ENCODE data around the gene WDR5.
A peak's percentile ranks its signal among the peaks of the same experiment; 100 is the strongest.

WDR5 gene

DNA sequence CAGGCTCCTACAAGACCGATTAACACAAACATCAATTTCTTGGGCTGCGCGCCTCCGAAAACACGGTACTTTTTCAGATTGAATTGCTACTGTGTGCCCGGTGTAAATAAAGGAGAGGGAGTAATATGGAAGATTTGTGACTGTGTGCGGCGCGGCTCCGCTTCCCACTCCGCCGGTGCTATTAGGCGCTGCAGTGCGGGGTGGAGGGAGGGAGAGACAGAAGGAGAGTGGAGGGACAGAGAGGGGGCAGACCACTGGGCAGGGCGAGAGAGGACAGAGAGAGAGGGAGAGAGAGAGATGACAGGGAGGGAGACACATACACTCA is 53.2 kb downstream of the WDR5 start:
- no peak for DNase-seq (ENCODE audit: low spot score)

DNA sequence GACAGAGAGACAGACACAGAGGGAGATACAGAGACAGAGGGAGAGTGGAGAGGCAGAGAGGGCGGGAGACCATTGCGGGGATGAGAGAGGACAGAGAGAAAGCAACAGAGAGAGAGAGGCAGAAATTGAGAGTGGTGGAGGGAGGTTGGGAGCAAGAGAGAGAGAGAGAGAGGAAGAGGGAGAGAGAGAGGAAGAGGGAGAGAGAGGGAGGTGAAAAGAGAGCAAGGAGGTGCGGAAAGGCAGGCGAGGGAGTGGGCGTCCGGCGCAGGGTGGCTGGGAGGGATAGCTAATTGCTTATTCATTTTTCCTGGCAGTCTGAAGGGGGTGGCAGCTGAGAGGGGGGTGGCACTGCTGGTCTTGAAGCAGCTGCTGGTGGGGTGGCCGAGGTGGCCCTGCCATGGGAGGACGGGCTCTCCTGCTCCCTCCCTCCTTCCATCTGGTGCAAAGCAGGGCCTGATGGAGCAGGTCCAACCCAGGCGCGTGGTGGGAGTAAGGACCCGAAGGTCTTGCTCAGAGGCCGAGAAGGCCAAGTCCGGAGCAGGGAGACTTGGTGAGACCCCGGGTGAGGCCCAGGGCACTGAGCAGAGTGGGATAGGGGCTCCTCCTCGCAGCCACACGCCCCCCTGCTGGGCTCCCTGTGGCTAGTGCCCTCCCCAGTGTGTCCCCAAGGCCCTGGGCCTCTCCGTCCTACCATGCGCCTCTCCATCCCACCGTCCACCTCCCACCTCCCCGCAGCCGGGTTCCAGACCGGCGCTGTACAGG is 53.8 kb downstream of the WDR5 start:
- no peak for DNase-seq (ENCODE audit: low spot score)

DNA sequence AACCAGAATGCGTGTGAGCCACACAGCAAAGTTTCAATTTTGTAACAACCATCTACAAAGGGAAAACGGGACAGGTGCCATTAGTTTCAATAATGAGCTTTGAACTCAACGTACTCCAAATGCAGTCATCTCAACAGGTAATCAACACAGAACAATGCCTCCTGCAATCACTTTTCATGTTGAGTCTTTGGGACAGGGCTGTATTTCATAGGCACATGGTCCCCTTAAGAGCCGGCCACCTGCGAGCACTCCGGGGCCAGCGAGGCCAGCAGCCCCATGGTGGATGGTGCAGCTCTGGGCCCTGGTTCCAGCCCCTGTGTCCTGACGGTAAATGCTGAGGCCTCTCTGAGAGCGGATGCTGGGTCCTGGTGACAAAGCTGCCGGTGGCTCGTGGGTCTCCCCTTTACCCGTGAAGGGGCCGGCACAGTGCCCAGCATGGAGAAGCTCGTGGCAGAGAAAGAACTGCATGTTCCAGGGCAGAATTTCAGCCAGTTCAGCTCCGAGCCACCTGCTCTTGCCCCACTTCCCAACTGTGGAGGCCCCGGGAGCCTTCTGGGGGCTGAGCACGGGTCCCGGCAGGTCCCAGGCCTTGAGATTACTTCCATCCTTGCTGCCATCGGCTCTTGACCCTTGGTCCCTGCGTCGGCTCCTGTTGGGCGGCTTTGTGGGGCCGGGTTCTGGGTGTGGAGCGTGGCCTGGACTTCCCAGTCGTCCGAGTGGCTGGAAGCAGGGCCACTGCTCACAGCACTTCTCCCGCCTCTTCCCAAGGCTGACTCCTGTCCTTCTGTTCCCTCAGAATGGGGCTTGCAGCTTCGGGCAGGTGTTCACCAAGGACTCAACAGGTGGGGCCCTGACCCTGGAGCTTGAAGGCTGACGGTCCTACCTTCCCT is 54.6 kb downstream of the WDR5 start:
- DNase-seq (ENCODE audit: low spot score) = no peak

DNA sequence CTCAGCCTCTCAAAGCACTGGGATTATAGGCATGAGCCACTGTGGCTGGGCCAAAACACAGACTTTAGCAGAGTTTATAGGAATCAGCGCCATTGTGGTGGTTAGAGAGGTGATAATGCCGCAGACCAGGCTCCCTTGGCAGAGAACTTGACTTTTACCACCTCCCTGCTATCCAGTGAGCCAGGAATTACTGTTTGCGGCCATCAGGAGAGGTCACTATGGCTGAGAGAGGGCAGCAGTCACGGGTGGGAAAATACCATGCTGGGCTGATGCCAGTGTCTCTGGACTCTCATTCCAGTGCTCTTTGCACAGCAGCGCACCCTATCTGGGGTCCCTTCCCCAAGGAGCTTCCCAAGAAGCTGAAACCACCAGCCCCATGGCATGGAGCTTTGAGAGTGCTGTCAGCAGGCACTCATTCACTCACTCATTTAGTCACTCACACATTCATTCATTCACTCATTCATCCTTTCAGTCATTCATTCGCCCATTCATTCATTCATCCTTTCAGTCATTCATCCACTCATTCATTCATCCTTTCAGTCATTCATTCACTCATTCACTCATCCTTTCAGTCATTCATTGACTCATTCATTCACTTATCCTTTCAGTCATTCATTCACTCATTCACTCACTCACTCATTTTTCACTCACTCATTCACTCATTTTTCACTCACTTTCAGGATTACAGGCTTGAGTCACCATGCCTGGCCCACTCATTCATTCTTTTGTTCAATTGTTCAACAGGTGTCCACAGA is 55.8 kb downstream of the WDR5 start:
- DNase-seq (ENCODE audit: low spot score) = no peak

DNA sequence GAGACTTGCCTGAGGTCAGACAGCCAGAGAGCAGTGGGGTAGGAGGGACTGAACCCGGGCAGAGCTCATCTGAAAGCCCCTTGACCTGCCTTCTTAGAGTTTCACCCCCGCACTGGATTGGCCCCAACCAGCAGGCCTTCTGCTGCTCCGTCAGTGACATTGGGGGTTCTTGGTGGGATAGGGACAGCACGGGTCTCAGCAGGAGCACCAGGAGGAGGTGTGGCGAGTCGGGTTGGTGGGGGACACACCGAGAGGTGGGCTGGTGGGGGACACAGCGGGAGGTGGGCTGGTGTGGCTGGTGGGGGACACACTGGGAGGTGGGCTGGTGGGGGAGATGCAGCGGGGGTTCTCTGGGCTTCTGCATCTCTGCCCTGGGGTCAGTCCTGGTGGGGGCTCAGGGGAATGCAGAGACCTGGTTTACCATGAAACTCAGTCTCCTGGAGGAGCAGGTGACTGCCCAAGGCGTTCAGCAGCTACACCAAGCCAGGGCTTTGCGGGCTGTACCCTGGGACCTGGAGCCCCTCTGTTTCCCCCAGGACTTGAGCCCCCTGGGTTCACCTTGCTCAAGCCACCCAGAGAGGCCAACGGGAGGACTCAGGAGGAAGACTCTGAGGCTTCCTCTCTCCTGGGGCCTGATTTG is 56.5 kb downstream of the WDR5 start:
- DNase-seq (ENCODE audit: low spot score) = no peak

DNA sequence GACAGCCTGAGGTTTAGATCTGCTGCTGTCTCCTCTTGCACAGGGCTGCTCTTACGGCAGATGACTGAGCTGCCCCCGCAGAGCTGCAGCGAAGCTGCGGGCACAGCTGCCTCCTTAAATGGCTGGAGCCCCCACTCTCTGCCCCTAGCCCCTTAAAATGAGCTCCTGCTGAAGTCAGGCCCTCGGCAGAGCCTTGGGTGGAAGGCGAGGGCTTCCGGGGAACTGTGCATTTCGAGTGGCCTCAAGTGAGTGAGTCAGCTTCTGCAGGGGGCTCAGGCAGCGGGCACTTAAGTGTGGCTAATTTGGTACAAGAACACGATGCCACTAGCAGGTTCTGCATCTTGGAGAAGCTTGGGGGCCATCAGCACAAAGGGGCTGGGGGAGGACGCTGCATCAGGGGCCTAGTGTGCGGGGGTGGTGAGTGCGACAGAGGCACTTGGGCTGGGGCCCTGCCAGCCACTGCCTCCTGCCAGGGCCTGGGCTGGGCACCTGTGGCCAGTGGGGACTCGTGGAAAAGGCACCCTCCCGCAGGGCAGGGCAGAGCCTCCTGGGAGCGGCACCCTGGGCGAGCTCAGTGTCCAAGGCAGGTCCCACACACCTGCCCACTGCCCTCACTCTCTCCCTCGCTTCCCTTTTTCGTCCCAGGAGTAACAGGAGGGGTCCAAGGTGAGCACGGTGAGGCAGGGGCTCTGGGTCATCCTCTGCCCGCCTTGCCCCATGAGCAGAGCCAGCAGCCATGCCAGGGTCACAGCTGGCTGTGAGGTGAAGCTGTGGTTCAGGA is 57.3 kb downstream of the WDR5 start:
- no peak for DNase-seq (ENCODE audit: low spot score)

DNA sequence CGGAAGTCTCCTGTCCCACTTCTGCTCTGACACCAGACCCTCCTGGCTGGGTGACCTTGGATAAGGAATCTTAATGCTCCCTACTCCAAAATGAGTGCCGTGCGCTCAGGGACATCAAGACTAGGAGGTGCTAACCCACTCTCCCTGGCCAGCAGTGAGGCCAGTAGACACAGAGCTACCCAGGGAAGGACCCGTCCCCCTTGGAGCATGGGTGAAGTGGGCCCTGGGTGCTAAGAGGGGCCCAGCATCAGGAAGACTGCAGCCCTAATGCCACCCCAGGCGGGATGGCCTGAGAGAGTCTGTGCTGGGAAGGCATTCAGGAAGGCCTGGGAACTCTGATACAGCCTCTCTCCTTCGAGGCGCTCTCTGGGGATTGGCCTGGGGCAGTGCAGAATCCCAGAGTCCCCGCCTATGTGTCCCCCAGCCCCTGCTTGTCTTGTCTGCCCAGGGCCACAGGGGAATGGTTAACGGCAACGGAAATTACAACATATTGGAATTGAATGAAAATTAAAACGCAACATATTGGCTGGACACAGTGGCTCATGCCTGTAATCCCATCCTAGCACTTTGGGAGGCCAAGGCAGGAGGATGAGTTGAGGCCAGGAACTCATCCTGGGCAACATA is 58.1 kb downstream of the WDR5 start:
- DNase-seq (ENCODE audit: low spot score) = no peak

DNA sequence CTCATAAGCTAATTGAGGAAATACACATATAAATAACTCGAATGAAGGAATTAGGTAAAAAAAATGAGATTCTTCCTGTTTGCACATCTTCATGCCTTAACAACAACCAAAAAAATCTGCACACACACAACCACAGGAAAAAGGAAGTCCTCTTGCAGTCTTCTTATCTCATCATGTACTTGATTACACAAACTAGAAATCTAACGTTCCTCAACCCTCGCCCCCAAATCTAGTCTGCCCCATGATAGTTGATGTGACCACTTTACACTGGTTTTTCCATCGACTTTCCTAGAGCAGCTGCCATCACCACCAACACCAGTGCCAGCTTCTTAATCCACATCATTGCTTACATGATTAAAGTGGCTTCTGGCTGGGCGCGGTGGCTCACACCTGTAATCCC is 59.7 kb downstream of the WDR5 start:
- DNase-seq (ENCODE audit: low spot score) = no peak

DNA sequence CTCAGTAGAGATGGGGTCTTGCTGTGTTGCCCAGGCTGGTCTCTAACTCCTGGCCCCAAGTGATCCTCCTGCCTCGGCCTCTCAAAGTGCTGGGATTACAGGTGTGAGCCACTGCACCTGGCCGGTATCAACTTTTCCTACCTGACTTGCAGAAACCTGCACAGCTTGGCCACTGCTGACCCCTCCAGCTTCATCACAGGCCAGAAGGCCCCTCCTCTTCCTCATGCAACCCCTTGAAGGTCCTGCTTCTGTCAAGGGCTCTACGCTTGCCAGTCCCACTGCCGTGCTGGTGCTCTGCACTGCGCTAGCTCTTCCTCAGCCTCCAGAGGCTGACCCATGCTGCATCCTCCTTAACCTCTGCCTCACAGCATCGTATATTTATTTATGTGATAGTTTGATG is 61.0 kb downstream of the WDR5 start:
- no peak for DNase-seq (ENCODE audit: low spot score)

DNA sequence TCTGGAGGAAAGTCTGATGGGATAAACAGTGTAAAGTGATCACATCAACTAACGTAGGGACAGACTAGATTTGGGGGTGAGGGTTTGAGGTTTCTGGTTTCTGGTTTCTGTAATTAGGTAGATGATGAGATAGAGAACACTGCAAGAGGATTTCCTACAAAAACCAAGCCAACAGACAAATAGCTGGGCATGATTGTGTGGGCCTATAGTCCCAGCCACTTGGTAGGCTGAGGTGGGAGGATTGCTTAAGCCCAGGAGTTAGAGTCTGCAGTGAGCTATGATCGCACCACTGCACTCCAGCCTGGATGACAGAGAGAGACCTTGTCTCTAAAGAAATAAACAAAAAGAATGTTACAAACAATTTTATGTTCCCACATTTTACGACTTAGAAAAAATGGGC is 62.9 kb downstream of the WDR5 start:
- no peak for DNase-seq (ENCODE audit: low spot score)

DNA sequence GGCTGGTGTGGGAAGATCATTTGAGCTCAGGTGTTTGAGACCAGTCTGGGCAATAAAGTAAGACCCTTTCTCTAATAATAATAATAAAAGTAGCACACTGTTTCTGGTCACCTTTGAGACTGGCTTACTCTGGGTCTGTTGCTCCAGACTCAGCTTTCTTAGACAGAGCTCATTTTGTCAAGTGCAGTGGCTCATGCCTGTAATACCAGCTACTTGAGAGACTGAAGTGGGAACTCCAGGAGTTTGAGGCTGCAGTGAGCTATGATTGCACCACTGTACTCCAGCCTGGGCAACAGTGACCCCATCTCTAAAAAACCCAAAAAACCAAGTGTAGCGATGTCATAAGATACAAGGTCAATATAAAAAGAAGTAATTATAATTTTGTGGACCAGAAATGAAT is 64.8 kb downstream of the WDR5 start:
- no peak for DNase-seq (ENCODE audit: low spot score)

DNA sequence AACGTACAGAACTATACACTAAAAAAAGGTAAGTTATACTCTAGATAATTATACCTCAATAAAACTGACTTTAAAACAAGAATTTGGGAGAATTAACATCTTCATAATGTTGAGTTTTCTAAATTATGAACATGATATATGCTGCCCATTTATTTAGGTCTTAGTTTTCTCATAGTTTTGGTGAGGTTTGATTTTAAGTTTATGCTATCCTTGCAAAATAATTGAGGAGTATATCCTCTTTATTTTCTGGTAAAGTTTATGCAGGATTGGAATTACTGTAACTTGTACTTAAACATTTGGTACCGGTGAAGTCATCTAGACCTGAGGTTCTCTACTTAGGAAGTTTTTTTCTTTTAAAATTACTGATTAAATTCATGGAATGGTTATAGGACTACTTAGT is 67.3 kb downstream of the WDR5 start:
- no peak for DNase-seq (ENCODE audit: low spot score)

DNA sequence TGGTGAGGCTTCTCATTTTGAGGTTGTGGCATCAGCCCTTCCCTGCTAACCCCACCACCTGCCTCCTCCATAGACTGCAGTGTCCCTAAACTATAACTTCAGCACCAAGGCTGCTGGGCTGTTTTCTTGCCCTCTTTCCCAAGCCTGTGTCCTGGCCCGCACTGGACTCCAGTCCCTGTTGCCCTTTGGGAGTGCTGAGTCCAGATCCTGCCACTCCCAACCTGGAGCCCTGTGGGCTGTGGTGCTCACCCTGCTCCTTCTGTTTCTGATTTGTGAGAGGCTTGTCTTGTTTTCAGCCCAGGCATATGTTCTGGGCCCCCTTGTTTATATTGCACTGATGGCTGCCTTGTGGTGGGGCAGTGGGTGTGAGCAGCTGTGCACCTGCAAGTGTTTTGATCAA is 68.2 kb downstream of the WDR5 start:
- no peak for DNase-seq (ENCODE audit: low spot score)

DNA sequence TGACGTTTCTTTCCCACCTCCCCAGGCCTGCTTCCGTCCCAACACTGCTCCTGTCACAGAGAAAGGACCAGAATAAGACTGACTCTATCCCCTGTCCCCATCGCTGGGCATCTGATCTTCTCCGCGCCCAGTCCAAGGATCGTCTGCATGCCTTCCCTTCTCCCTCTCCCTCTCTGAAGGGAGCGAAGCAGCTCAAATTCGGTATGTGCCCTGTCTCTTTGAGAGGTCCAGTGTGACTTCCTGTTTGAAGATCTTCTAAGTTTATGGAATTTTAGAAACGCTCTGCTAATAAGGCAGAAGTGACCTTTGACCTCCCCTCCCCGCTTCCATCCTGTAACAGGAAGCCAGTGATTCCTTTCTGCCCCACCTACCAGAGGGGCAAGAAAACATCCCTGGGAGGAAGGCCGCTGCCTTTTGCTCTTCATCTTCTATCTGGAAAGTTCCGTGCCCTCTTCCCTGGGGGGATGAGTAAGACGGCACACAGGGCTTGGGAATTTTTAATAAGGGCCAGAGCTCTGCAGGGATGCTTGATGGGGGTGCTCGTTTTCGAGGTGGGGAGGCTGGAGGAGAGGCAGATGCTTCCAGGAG is 69.2 kb downstream of the WDR5 start:
- DNase-seq (ENCODE audit: low spot score) = no peak

DNA sequence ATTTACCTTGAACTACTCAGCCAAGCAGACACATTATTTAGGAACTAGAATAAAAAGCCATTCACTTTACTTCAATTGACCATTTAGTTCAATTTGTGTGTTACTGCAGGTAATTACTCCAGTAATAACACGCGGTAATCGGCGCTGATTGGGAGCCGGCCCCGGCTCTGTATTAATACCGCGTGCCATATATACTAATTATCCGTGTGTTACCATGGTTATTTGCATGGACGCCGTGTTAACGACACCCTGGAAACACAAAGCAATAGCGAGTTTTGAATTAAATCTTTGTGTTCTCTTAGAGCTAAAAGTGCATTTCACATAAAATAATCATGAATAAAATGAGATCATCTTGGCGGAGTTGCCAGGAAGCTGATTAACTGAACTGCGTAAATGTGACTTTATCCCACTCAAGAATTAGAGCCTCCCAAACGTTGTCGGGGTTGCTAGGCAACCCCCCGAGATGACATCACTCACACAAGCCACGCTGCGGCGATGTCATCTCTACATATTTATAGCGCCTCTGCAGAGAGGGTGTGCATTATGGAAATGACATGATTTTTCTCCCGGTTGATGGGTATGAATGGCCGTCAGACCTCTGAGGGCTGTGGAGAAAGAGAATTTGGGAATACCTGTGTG is 69.9 kb downstream of the WDR5 start:
- peak; percentile 88 for DNase-seq (ENCODE audit: low spot score)

DNA sequence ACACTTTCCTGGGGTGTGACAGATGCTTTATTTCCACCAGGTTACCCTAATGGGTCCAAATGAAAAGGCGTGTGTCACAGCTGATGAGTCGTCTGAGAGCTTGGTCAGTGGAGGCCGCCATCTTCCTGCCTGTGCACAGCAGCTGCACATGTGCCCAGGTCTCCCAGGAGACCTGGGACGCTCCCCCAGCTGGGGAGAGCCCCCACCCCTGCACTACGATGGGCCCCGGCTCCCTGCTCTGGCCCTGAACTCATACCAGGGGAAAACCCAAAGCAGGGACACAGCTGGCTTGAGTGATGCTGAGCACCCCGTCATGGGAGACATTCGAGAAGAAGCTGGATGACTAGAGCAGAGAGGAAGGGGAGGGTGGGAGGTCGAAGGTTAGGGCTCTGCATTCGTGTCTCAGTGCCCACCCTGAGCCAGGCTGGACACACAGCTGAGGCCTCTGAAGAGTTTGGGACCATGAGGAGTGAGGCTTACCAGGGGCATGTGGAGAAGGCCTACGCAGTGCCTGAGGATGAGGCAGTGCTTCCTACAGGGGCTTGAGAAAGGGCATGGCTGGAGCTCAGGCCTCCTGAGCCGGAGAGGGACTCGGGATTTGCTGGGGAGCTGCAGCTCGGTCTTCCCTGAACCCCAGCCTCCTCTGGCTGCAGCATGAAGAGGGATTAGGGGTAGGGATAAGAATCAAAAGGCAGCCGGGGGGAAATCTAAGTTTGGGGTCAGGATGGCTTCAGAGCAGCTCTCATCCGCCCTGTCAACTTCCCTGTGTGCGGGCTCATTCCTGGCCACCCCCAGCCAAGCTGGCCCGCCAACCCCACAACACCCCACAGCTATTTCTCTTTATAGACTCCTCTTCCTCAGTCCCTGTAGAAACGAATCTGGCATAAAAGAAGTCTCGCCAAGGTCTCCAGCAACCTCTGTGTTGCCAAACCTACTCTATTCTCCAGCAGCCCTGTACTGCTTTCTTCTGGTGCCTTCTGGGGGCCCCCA is 70.7 kb downstream of the WDR5 start:
- no peak for DNase-seq (ENCODE audit: low spot score)

DNA sequence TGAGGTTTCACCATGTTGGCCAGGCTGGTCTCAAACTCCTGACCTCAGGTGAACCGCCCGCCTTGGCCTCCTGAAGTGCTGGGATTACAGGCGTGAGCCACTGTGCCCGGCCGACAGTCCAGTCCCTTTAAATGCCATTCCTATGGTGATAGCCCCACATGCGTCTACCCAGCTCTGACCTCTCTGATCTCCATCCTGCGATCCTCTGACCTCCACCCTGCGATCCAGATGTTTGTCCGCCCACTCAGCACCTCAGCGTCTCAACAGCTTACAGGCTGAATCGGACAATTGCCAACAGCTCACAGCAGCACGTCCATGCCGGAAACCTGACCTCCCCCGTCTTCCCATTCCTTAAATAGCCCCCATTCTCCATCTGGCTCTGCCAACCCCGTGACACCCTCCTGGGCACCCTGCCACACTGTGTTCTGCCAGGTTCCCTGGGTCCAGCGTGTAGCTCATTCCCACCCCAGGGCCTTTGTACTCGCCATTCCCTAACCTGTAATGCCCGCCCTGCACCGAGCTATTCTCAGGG is 72.5 kb downstream of the WDR5 start:
- DNase-seq (ENCODE audit: low spot score) = no peak

DNA sequence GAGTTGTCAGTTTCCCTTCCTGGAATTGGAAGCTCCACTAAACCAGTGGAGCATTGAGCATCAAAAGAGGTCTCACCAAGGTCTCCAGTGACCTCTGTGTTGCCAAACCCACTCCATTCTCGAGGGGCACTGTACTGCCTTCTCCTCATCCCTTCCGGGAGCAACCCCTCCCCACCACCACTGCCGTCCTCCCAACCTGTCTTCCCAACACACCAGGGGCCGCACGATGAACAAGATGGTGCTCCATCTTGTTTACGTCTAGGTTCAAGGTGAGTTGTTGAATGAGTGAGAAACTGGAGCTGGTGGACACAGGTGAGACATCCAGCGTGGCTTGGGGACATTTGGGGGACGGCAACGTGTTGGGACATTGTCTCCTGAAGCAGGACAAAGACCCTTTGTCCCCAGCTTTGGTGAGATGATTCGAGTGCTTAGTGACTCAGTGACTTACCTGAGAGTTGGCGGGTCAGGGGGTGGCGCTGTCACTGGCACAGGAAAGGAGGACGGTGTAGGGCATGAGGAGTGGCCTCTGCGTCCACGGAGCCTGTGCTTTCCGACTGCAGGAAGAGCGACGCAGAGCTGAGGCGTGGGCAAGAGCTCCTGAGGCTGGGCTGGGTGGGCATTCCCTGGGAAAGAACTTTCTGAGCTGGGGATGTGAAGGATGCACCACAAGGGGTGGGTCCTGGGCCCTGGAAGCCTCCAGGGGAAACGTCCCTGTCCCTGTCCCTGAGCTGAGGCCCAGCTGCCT is 73.3 kb downstream of the WDR5 start:
- no peak for DNase-seq (ENCODE audit: low spot score)

Data from putamen (tissue), 1 donor.